Esophagus muscularis mucosa (tissue), 4 donors: ENCODE results near the gene TSSK2.

Experiments
- EP300 ChIP-seq: sonication (generic); formaldehyde crosslinking; IDR thresholded peaks from one replicate; pipeline ENCODE4 v1.6.1; 2017; ENCODE audit warnings: antibody characterized with exemption
- POLR2A ChIP-seq: fragments of 450-650 bp; IDR thresholded peaks from one replicate; pipeline ENCODE4 v1.6.1; 2017; ENCODE audit warnings: antibody characterized with exemption, moderate library complexity, mild to moderate bottlenecking, low read depth
- POLR2AphosphoS5 ChIP-seq, 2 donors: sonication (generic); formaldehyde crosslinking; IDR thresholded peaks; one replicate each; pipeline ENCODE4 v1.6.1; 2017; ENCODE audit warnings: antibody characterized with exemption in 2 of 2
- TF ChIP-seq, protein P1 (sequence below), 3 experiments: fragments of 200-600 bp in 2 of 3; fragments of 450-650 bp in 1 of 3; sonication (generic) in 2 of 3; IDR thresholded peaks; one replicate each; pipeline ENCODE4 v1.5.1; 2017 to 2019; ENCODE audit warnings: antibody characterized with exemption in 3 of 3, mild to moderate bottlenecking in 2 of 3, moderate library complexity in 1 of 3

DNA sequence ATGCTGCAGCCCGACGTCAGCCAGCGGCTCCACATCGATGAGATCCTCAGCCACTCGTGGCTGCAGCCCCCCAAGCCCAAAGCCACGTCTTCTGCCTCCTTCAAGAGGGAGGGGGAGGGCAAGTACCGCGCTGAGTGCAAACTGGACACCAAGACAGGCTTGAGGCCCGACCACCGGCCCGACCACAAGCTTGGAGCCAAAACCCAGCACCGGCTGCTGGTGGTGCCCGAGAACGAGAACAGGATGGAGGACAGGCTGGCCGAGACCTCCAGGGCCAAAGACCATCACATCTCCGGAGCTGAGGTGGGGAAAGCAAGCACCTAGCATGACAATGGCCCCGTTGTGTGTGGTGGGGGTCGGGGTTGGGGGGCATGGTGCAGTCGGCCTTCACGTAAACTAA lies 1.0 kb downstream of the TSSK2 start:
- TF ChIP-seq, protein P1, sequence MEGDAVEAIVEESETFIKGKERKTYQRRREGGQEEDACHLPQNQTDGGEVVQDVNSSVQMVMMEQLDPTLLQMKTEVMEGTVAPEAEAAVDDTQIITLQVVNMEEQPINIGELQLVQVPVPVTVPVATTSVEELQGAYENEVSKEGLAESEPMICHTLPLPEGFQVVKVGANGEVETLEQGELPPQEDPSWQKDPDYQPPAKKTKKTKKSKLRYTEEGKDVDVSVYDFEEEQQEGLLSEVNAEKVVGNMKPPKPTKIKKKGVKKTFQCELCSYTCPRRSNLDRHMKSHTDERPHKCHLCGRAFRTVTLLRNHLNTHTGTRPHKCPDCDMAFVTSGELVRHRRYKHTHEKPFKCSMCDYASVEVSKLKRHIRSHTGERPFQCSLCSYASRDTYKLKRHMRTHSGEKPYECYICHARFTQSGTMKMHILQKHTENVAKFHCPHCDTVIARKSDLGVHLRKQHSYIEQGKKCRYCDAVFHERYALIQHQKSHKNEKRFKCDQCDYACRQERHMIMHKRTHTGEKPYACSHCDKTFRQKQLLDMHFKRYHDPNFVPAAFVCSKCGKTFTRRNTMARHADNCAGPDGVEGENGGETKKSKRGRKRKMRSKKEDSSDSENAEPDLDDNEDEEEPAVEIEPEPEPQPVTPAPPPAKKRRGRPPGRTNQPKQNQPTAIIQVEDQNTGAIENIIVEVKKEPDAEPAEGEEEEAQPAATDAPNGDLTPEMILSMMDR (IDR thresholded peaks at IDR 0.05) = no peak
- no peak for TF ChIP-seq POLR2A
- TF ChIP-seq POLR2AphosphoS5 (IDR thresholded peaks at IDR 0.05) = no peak
- TF ChIP-seq EP300 = no peak
